Neural progenitor cell (in vitro differentiated cells): ENCODE results near the gene BRD3OS. TPM values are rescaled to one million over a fixed set of nuclear protein-coding genes. Genes with fewer than 3 reads are reported as not detected.

Experiments
- DNase-seq: peaks from one replicate; pipeline ENCODE4 v3.0.0-alpha.2; 2016; ENCODE audit warnings: low spot score
- H2AFZ ChIP-seq: fragments of 200-600 bp; sonication (generic); replicated peaks from 2 replicates; pipeline ENCODE4 v1.6.1; 2016; ENCODE audit warnings: antibody characterized with exemption
- H3F3A ChIP-seq: fragments of 200-600 bp; sonication (generic); 2 replicates; pipeline ENCODE4 v1.6.1; 2016; ENCODE audit warnings: antibody characterized with exemption, low read depth
- H3K27ac ChIP-seq: fragments of 200-600 bp; sonication (generic); 2 replicates; pipeline ENCODE4 v1.5.1; 2016; ENCODE audit warnings: mild to moderate bottlenecking
- H3K27me3 ChIP-seq: fragments of 200-600 bp; sonication (generic); 2 replicates; pipeline ENCODE4 v1.6.1; 2016; ENCODE audit warnings: mild to moderate bottlenecking, moderate library complexity
- H3K36me3 ChIP-seq: fragments of 200-600 bp; sonication (generic); 2 replicates; pipeline ENCODE4 v1.5.1; 2016
- H3K4me1 ChIP-seq: fragments of 200-600 bp; sonication (generic); 2 replicates; pipeline ENCODE4 v1.6.1; 2016; ENCODE audit warnings: mixed run types
- H3K4me2 ChIP-seq: fragments of 200-600 bp; sonication (generic); 2 replicates; pipeline ENCODE4 v1.6.1; 2016
- H3K4me3 ChIP-seq: fragments of 200-600 bp; sonication (generic); 2 replicates; pipeline ENCODE4 v1.5.1; 2016
- H3K79me2 ChIP-seq: fragments of 200-600 bp; sonication (generic); 2 replicates; pipeline ENCODE4 v1.6.1; 2016; ENCODE audit warnings: low read depth
- H3K9ac ChIP-seq: fragments of 200-600 bp; sonication (generic); 2 replicates; pipeline ENCODE4 v1.6.1; 2016
- H3K9me3 ChIP-seq: fragments of 200-600 bp; sonication (generic); 2 replicates; pipeline ENCODE4 v1.5.1; 2016; ENCODE audit warnings: low read depth
- H4K20me1 ChIP-seq: fragments of 200-600 bp; sonication (generic); 2 replicates; pipeline ENCODE4 v1.6.1; 2016; ENCODE audit warnings: low read depth
- H3K27ac Mint-ChIP-seq: 3 replicates; pipeline ENCODE4 v1.8.0; 2021; ENCODE audit warnings: mixed read lengths
- H3K27me3 Mint-ChIP-seq: 2 replicates; pipeline ENCODE4 v1.8.0; 2022; ENCODE audit warnings: low read depth, mild to moderate bottlenecking, inconsistent platforms, moderate library complexity, mixed read lengths; ENCODE audit not compliant: insufficient read depth
- H3K36me3 Mint-ChIP-seq: 3 replicates; pipeline ENCODE4 v1.8.0; 2021; ENCODE audit warnings: mixed read lengths
- H3K4me1 Mint-ChIP-seq: 3 replicates; pipeline ENCODE4 v1.8.0; 2021; ENCODE audit warnings: mixed read lengths
- H3K4me3 Mint-ChIP-seq: 3 replicates; pipeline ENCODE4 v1.8.0; 2021; ENCODE audit warnings: mild to moderate bottlenecking, moderate library complexity, mixed read lengths
- H3K9me3 Mint-ChIP-seq: 3 replicates; pipeline ENCODE4 v1.8.0; 2020; ENCODE audit warnings: mixed read lengths
- CTCF ChIP-seq: fragments of 200-600 bp; sonication (generic); IDR thresholded peaks from 2 replicates; pipeline ENCODE4 v1.5.1; 2017; ENCODE audit warnings: antibody characterized with exemption, mild to moderate bottlenecking
- EZH2 ChIP-seq: fragments of 200-600 bp; sonication (generic); IDR thresholded peaks from 2 replicates; pipeline ENCODE4 v1.6.1; 2017; ENCODE audit warnings: antibody characterized with exemption, mild to moderate bottlenecking, moderate library complexity
- EZH2phosphoT487 ChIP-seq: fragments of 200-600 bp; sonication (generic); IDR thresholded peaks from 2 replicates; pipeline ENCODE4 v1.6.1; 2017; ENCODE audit warnings: antibody characterized with exemption
- total RNA-seq: library from RNA; depleted of rRNA; stranded (reverse); fragments of >200 nt; gene quantifications from 2 replicates; pipeline ENCODE4 v1.2.3, GENCODE V29; 2015; ENCODE audit warnings: low replicate concordance

Gene BRD3OS
- total RNA-seq, 1 donor from 2014 or later: 19.0 TPM

DNA sequence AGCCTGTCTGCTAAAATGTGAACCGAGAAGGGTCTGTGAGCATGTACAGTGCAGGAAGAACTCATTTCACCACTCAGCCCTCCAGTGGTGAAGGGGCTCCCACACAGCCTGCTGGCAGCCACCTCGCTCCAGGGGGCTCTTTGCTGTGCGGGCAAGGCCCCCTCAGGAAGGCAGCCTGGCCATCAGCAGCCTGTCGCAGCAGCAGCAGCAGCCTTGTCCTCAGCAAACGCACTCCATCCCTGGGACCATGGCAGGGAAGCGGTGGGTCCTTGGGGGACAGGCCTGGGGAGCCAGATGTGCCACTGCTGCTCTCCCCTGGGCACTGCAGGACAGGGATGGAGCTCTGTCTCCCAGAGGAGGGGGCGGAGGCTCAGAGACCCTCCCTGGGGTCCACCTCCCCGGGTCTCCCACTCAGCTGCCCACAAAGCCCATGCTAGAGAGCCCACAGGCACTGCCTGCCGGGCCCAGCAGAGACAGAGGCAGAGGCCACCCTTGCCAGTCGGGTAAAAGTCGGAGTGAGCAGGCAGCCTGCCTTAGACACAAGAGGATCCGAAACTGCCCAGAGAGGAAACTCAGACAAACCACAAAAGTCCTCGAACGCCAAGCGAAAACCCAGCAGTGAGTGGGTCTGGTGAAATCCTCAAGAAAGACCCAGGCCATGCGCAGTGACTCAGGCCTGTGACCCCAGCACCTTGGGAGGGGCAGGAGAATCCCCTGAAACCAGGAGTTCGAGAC lies 34.5 kb downstream of the BRD3OS start:
- Histone ChIP-seq H3K4me3 (no peak overlapping the region), H3K9ac (peak overlapping the region; percentile 4), H3K4me1 (peaks cover 36% of the 10 kb centered on the region), H3K36me3 (no peaks in the 10 kb centered on the region), H3K9me3 (no peaks in the 10 kb centered on the region), H2AFZ (no peak overlapping the region), H3K27ac (no peak overlapping the region), H3K79me2 (peaks cover 100% of the 10 kb centered on the region), H3F3A (no peaks in the 10 kb centered on the region), H4K20me1 (peaks cover 100% of the 10 kb centered on the region), H3K27me3 (no peaks in the 10 kb centered on the region), H3K4me2 (no peak overlapping the region)
- Mint-ChIP-seq H3K4me1 (peaks cover 30% of the 10 kb centered on the region), H3K27ac (peak overlapping the region; percentile 53), H3K36me3 (no peaks in the 10 kb centered on the region), H3K4me3 (no peak overlapping the region), H3K27me3 (peaks cover 2% of the 10 kb centered on the region), H3K9me3 (no peaks in the 10 kb centered on the region)
- TF ChIP-seq EZH2: no peak
- TF ChIP-seq CTCF: peak; percentile 10
- DNase-seq: peak; percentile 11

DNA sequence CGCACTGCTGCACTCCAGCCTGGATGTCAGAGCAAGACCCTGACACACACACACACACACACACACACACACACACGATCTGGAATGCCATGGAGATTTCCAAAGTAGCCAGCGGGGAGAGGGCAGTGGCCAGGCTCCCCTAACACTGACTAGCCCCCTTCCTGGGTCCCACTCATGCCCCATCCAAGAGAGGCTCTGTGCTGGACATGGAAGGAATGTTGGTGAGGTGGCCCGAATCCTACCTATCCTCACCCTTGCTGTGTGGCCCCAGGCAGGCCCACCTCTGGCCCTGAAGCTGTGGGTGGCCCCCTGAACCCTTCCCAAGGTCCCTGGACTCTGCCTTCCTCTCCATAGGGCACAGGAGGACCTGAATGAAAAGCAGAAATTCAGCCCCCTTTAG lies 35.3 kb downstream of the BRD3OS start:
- peaks cover 31% of the 10 kb centered on the region for H3K4me1 Mint-ChIP-seq
- Histone ChIP-seq H3K4me2 (no peak overlapping the region), H4K20me1 (peaks cover 100% of the 10 kb centered on the region), H3K4me3 (no peak overlapping the region), H2AFZ (no peak overlapping the region), H3K27ac (no peak overlapping the region), H3K9me3 (no peaks in the 10 kb centered on the region), H3K9ac (no peak overlapping the region), H3K79me2 (peaks cover 100% of the 10 kb centered on the region), H3K36me3 (no peaks in the 10 kb centered on the region), H3K4me1 (peaks cover 38% of the 10 kb centered on the region), H3F3A (no peaks in the 10 kb centered on the region), H3K27me3 (no peaks in the 10 kb centered on the region)
- TF ChIP-seq EZH2phosphoT487 (no peak), EZH2 (no peak), CTCF (no peak)
- no peaks in the 10 kb centered on the region for H3K9me3 Mint-ChIP-seq
- DNase-seq: no peak
- peaks cover 2% of the 10 kb centered on the region for H3K27me3 Mint-ChIP-seq
- peak overlapping the region; percentile 15 for H3K4me3 Mint-ChIP-seq
- H3K36me3 Mint-ChIP-seq: no peaks in the 10 kb centered on the region
- H3K27ac Mint-ChIP-seq: peak overlapping the region; percentile 29

GRCh38 chr9:134061019-134061687 lies 35.9 kb downstream of the BRD3OS start:
- H3K4me1 Mint-ChIP-seq: peaks cover 37% of the 10 kb centered on the region
- Histone ChIP-seq H3K4me1 (peaks cover 44% of the 10 kb centered on the region), H3K79me2 (peaks cover 100% of the 10 kb centered on the region), H4K20me1 (peaks cover 100% of the 10 kb centered on the region), H3K9me3 (no peaks in the 10 kb centered on the region), H2AFZ (no peak overlapping the region), H3K27ac (no peak overlapping the region), H3K36me3 (no peaks in the 10 kb centered on the region), H3K27me3 (no peaks in the 10 kb centered on the region), H3K4me3 (no peak overlapping the region), H3K9ac (peak overlapping the region; percentile 45), H3F3A (no peaks in the 10 kb centered on the region), H3K4me2 (no peak overlapping the region)
- no peaks in the 10 kb centered on the region for H3K36me3 Mint-ChIP-seq
- DNase-seq: peak; percentile 1
- H3K27me3 Mint-ChIP-seq: peaks cover 3% of the 10 kb centered on the region
- no peak overlapping the region for H3K27ac Mint-ChIP-seq
- H3K4me3 Mint-ChIP-seq: peak overlapping the region; percentile 15
- TF ChIP-seq EZH2phosphoT487 (no peak), CTCF (no peak), EZH2 (no peak)
- H3K9me3 Mint-ChIP-seq: no peaks in the 10 kb centered on the region
